ENCODE data around the gene ZKSCAN8. TPM values are rescaled to one million over a fixed set of nuclear protein-coding genes. Genes with fewer than 3 reads are reported as not detected.

Gene ZKSCAN8
- polyA plus RNA-seq, 2 of the 4 experiments (the other 2 are of a cell fraction) = 8.5 to 8.9 TPM

GRCh38 chr6:28167926-28168325 is 26.2 kb downstream of the ZKSCAN8 start:
- no peak for ATAC-seq
- Histone ChIP-seq H3K27ac (no peak overlapping the region), H3K9me3 (no peaks in the 10 kb centered on the region), H3K4me2 (no peak overlapping the region), H3K4me3 (no peak overlapping the region), H3K4me1 (no peaks in the 10 kb centered on the region)
- WGBS (ENCODE audit: missing lambda C conversion rate) = 0% methylated on average over 1 of the region's 1 CpG
- FAIRE-seq = no peak
- no peak for DNase-seq (ENCODE audit: low read depth in 1 of 2, low spot score in 1 of 2)
- ChIA-PET CTCF (interaction anchor here (0.7 kb wide), 1 partner anchor 397 kb away, joined by 3 read pairs; no protein-coding TSS in a partner anchor), POLR2A (no interaction called here)
- TF ChIP-seq SREBF2 (IDR thresholded peaks at IDR 0.05) (no peak), JUNB (IDR thresholded peaks at IDR 0.05) (no peak), KDM1A (IDR thresholded peaks at IDR 0.05; ENCODE audit: low read depth) (no peak)

- FAIRE-seq = no peak
- Histone ChIP-seq H3K9me3 (peaks cover 2% of the 10 kb centered on the region; the same call in 1 of the 3 replicates), H3K4me2 (no peak overlapping the region), H3K27ac (no peak overlapping the region), H3K4me3 (no peak overlapping the region), H3K4me1 (no peaks in the 10 kb centered on the region)
- ChIA-PET POLR2A (no interaction called here), CTCF (no interaction called here)
- WGBS (ENCODE audit: missing lambda C conversion rate) = 8% methylated on average over 2 of the region's 2 CpGs
- no peak for DNase-seq (ENCODE audit: low read depth in 1 of 2, low spot score in 1 of 2)
- no peak for ATAC-seq
- no peak for TF ChIP-seq CBX2 (IDR thresholded peaks at IDR 0.05; ENCODE audit: borderline replicate concordance, low read depth)
These were observed 29.6 kb downstream of the ZKSCAN8 start for GRCh38 chr6:28171271-28171670.

GRCh38 chr6:28172006-28172405 is 30.3 kb downstream of the ZKSCAN8 start:
- TF ChIP-seq ESRRA (IDR thresholded peaks at IDR 0.05; ENCODE audit: borderline replicate concordance, low read length) (no peak), RFX5 (IDR thresholded peaks at IDR 0.05) (no peak), EHF (CRISPR knock-in tag; IDR thresholded peaks at IDR 0.05) (no peak), TFCP2L1 (CRISPR knock-in tag; IDR thresholded peaks at IDR 0.05) (no peak), FOSB (CRISPR knock-in tag; IDR thresholded peaks at IDR 0.05) (no peak), NFE2L2 (conservative IDR thresholded peaks at IDR 0.05; ENCODE audit: low read length) (no peak), JUN (IDR thresholded peaks at IDR 0.05) (no peak)
- DNase-seq (ENCODE audit: low read depth in 1 of 2, low spot score in 1 of 2) (no peak), ATAC-seq (no peak), FAIRE-seq (no peak)
- H3K4me2 ChIP-seq = no peak overlapping the region
- WGBS (ENCODE audit: missing lambda C conversion rate) = 16% methylated on average over 2 of the region's 2 CpGs
- CTCF ChIA-PET = interaction anchor here (0.9 kb wide), 1 partner anchor 9 kb away, joined by 3 read pairs; no protein-coding TSS in a partner anchor
- POLR2A ChIA-PET = no interaction called here
- peaks cover 2% of the 10 kb centered on the region; the same call in 1 of the 3 replicates for H3K9me3 ChIP-seq
- H3K4me1 ChIP-seq = no peaks in the 10 kb centered on the region
- H3K27ac ChIP-seq = no peak overlapping the region
- no peak overlapping the region for H3K4me3 ChIP-seq

- Histone ChIP-seq H3K4me3 (no peak overlapping the region), H3K4me1 (no peaks in the 10 kb centered on the region), H3K9me3 (peaks cover 5% of the 10 kb centered on the region; the same call in 2 of the 3 replicates), H3K4me2 (no peak overlapping the region), H3K27ac (no peak overlapping the region)
- ChIA-PET CTCF (no interaction called here), POLR2A (no interaction called here)
- ATAC-seq (no peak), DNase-seq (ENCODE audit: low read depth in 1 of 2, low spot score in 1 of 2) (no peak), FAIRE-seq (no peak)
- no peak for TF ChIP-seq TP53 (CRISPR knock-in tag; IDR thresholded peaks at IDR 0.05)
- TF ChIP-seq MAFK (IDR thresholded peaks at IDR 0.05; ENCODE audit: partially characterized antibody) = no peak
- no peak for TF ChIP-seq EHMT2 (IDR thresholded peaks at IDR 0.05; ENCODE audit: low read depth)
- TF ChIP-seq NR3C1 (IDR thresholded peaks at IDR 0.05) = no peak
- no peak for TF ChIP-seq PHF8 (IDR thresholded peaks at IDR 0.05; ENCODE audit: borderline replicate concordance, low read depth)
- TF ChIP-seq ZNF302 (CRISPR knock-in tag; IDR thresholded peaks at IDR 0.05) = no peak
- WGBS (ENCODE audit: missing lambda C conversion rate) = 63% methylated on average over 1 of the region's 1 CpG
These were observed 34.7 kb downstream of the ZKSCAN8 start for GRCh38 chr6:28176373-28176772.

GRCh38 chr6:28182255-28182654 is 40.6 kb downstream of the ZKSCAN8 start:
- no peak for TF ChIP-seq JUNB (IDR thresholded peaks at IDR 0.05)
- TF ChIP-seq MYC (IDR thresholded peaks at IDR 0.05; ENCODE audit: borderline replicate concordance, low read length) = no peak
- no peak for TF ChIP-seq TFCP2L1 (CRISPR knock-in tag; IDR thresholded peaks at IDR 0.05)
- TF ChIP-seq CBX2 (IDR thresholded peaks at IDR 0.05; ENCODE audit: borderline replicate concordance, low read depth) = no peak
- TF ChIP-seq FOSB (CRISPR knock-in tag; IDR thresholded peaks at IDR 0.05) = no peak
- no peak for TF ChIP-seq ZNF302 (CRISPR knock-in tag; IDR thresholded peaks at IDR 0.05)
- TF ChIP-seq EP300 (IDR thresholded peaks at IDR 0.05) = no peak
- TF ChIP-seq KDM5A (IDR thresholded peaks at IDR 0.05) = no peak
- no peak for TF ChIP-seq CTCF (IDR thresholded peaks at IDR 0.05)
- H3K27ac ChIP-seq = no peak overlapping the region
- no peak overlapping the region for H3K4me3 ChIP-seq
- no peaks in the 10 kb centered on the region for H3K4me1 ChIP-seq
- H3K4me2 ChIP-seq = no peak overlapping the region
- DNase-seq (ENCODE audit: low read depth in 1 of 2, low spot score in 1 of 2) (no peak), ATAC-seq (no peak), FAIRE-seq (no peak)
- peaks cover 8% of the 10 kb centered on the region for H3K9me3 ChIP-seq
- ChIA-PET CTCF (no interaction called here), POLR2A (no interaction called here)
- 14% methylated on average over 1 of the region's 1 CpG for WGBS (ENCODE audit: missing lambda C conversion rate)

Data from A549 (cell line).